ENCODE measurements around the gene BRDT.

BRDT gene

GRCh38 chr1:91949356-91949699 is at the start of gene BRDT:
Gene BRDT, plus strand, starts transcription at chr1:91949401. Its CDS starts 13,354 bp downstream, at chr1:91962755.
- peak; percentile 28 for DNase-seq (ENCODE audit: low spot score)

- DNase-seq (ENCODE audit: low spot score) = no peak
These were observed 48.6 kb upstream of the BRDT start for GRCh38 chr1:91900562-91900961.

GRCh38 chr1:91901231-91901630 is 48.0 kb upstream of the BRDT start:
- DNase-seq (ENCODE audit: low spot score) = no peak

GRCh38 chr1:91912266-91912665 is 36.9 kb upstream of the BRDT start:
- no peak for DNase-seq (ENCODE audit: low spot score)

DNA sequence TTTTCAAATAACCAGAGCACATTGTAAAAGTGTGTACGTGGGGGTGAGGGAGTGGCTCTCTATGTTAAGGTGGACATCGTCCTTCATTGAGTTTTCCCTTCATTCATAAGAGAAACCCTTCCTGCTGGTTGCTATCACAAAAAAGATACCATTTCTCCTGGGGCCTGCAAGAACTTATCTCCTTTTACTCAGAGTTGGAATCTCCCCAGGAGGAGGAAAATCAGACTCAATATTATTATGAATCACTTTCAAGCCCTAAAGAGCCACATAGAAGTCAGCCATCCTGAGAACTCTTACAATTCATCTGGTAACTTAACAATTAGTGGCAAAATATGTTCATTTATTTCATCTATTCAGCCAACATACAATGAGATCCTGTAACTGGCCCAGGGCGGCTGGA is 36.2 kb upstream of the BRDT start:
- DNase-seq (ENCODE audit: low spot score) = no peak

DNA sequence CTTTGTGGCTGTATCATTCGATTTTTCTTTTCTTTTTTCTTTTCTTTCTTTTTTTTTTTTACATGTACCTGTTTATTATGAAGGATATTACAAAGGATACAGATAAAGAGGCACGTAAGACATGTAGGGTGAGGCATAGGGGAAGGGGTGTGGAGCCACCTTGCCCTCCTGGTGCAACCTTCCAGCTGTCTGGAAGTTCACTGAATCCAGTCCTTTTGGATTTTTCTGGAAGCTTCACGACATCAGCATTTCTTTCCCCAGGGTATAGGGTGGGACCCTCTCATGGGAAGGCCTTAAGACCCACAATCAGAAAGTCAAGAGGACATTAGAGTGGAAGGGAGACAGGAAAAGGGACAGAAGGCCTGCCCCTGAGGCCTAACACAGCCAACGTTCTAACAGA is 33.2 kb upstream of the BRDT start:
- DNase-seq (ENCODE audit: low spot score) = no peak

DNA sequence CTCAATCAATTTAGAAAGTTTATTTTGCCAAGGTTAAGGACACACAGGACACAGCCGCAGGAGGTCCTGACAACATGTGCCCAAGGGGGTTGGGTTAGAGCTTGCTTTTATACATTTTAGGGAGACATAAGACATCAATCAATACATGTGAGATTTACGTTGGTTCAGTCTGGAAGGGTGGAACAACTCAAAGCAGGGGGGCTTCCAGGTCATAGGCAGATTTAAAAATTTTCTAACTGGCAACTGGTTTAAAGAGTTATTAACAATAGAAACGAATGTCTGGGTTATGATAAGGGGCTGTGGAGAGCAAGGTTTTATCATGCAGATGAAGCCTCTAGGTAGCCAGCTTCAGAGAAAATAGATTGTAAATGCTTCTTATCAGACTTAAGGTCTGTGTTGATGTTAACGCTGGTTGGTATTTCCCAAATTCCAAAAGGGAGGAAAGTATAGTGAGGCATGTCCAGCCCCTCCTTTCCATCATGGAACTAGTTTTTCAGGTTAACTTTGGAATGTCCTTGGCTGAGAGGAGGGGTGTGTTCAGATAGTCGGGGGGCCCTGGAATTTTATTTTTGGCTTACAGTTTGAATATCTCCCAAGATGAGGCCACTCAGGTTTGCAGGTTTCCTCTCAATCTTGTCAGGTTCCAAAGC is 32.3 kb upstream of the BRDT start:
- DNase-seq (ENCODE audit: low spot score) = no peak

DNA sequence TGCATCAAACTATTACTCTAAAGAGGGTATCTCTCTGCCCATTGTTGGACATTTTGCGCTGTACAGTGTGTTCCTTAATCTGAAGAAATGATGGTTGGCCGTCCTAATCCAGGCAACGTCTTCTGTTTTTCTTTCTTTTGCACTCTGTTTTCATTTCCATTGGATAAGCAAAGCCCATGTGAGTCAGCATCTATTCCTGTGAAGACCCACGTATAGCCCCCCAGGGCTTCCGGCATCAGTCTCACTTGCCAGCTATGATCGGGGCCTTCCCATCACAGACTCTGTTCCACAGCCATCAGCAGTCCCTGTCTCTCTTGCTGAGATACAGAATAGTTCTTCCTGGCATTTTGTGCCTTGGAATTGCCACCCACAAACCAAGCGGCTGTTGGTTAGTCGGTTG is 29.2 kb upstream of the BRDT start:
- no peak for DNase-seq (ENCODE audit: low spot score)

DNA sequence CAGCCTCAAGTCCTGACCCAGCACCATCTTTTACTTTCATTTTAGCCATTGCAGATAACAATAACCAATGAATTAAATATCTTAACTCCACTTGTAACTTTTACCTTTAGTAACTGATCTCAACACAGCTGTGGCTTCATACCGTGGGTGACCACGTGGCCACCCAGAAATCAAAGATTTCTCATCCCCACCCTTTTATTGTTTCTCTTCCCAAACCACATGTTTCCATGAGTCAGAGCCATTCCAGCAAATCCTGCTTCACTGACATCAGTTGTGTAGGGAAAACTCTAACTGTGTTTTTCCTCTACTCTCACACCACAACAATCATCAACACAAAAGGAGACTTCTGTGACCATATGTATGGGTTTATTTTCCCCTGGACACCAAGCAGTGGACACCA is 25.1 kb upstream of the BRDT start:
- DNase-seq (ENCODE audit: low spot score) = no peak

DNA sequence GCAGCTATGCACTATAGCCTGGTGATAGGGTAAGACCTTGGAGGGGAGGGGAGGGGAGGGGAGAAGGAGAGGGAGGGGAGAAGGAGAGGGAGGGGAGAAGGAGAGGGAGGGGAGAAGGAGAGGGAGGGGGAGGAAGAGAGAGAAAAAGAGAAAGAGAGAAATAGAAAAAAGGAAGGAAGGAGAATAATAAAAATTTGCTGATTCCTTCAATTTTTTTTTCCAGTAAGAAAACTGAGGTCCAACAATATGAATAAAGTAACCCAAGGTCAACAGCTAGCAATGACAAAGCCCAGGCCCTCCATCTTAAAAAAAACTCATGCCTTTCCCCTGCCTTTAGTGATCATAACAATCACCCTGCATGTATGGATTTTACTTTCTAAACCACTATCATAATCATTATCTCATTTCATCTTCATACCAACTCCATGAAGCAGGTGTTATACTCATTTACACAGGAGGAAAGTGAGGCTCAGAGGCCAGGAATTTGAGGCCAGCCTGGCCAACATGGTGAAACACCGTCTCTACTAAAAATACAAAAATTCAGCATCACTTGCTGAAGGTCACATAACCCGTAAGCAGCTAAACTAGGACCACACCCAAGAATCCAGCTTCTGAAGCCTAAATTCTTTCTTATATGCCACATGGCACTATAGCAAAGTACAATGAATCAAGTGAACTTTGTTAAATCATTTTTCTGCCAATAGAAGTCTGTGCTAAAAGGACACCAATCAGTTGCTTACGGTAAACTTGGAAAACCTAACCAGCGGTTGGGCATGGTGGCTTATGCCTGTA is 23.4 kb upstream of the BRDT start:
- DNase-seq (ENCODE audit: low spot score) = no peak

DNA sequence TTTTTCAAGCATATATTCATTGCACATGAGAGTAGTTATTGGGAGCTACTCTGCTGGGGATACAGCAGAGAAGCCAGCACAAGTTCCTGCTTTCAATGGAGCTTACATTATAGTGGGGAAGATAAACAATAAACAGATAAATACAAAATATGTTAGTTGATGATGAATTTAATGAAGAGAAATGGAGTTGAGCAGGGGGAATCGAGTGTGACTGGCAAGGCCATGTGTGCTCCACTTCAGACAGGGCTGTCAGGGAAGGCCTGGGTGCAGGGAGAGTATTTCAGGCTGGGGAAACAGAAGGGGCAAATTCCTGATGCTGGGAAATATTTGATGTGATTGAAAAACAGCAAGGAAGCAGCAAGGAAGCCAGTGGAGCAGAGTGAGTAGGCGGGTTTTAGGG is 21.2 kb upstream of the BRDT start:
- DNase-seq (ENCODE audit: low spot score) = no peak

GRCh38 chr1:91929250-91929649 is 20.0 kb upstream of the BRDT start:
- DNase-seq (ENCODE audit: low spot score) = no peak

DNA sequence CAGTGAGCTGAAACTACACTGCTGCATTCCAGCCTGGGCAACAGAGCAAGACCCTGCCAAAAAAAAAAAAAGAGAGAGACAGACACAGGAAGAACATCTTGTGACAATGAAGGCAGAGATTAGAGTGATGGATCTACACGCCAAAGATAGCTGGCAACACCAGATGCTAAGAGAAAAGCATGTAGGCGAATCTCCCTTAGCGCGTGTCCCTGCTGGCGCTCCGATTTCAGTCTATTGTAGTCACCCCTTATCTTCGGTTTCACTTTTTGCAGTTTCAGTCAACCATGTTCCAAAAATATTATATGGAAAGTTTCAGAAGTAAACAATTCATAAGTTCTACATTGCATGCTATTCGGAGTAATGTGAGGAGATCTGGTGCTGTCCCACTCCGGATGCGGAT is 11.6 kb upstream of the BRDT start:
- DNase-seq (ENCODE audit: low spot score) = no peak

GRCh38 chr1:91940496-91940895 is 8.7 kb upstream of the BRDT start:
- DNase-seq (ENCODE audit: low spot score) = no peak

- DNase-seq (ENCODE audit: low spot score) = no peak
These were observed 5.1 kb upstream of the BRDT start for GRCh38 chr1:91944087-91944486.

DNA sequence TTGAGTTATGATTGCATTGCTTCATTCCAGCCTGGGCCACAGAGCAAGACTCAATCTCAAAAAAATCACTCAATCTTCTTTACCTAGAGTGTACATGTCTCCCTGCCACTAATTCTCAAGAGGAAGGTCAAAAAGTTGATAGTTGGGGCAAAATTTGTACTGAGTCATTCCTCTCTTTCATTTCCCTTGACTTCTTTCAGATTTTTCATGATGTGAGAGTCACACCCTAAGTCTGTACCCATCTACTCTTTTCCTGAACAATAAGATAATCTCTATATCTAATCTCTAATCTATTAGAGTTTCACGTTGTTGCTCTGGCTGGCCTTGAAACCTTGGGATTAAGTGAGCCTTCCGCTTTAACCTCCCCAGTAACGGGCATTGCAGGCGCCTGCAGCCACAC is 1.1 kb upstream of the BRDT start:
- DNase-seq (ENCODE audit: low spot score) = no peak

GRCh38 chr1:91948501-91949355 is 473 bp upstream of the BRDT start:
- peak; percentile 96 for DNase-seq (ENCODE audit: low spot score)

DNA sequence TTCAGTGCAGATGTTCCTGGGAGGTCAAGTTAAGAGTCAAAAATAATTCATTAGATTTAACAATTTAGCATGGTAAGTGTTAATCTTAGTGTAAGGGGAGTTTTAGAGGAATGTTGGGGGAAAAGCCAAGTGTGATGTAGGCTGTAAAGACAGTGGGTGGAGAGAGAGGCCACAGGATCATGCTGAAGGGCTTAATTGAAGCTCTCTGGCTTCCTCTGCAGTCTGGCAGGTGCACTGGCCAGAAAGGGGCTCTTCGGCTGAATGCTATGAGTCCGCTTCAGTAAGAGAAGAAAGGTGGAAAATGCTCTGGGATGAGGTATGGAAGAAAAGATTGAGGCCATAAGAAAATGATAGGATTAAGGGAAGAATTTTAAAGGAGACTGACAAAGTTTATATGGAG is 3.0 kb downstream of the BRDT start:
- DNase-seq (ENCODE audit: low spot score) = no peak

GRCh38 chr1:91958926-91959325 is 9.7 kb downstream of the BRDT start:
- no peak for DNase-seq (ENCODE audit: low spot score)

GRCh38 chr1:91968334-91968733 is 19.1 kb downstream of the BRDT start:
- DNase-seq (ENCODE audit: low spot score) = no peak

GRCh38 chr1:91979383-91979782 is 30.2 kb downstream of the BRDT start:
- no peak for DNase-seq (ENCODE audit: low spot score)

DNA sequence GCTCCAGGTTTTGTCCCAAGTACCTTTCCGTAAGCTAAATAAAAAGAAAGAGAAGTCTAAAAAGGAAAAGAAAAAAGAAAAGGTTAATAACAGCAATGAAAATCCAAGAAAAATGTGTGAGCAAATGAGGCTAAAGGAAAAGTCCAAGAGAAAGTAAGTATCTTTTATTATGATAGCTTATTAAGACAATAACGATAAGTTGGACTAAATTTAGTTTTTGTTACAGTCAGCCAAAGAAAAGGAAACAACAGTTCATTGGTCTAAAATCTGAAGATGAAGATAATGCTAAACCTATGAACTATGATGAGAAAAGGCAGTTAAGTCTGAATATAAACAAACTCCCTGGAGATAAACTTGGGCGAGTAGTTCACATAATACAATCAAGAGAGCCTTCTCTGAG is 31.5 kb downstream of the BRDT start:
- no peak for DNase-seq (ENCODE audit: low spot score)

DNA sequence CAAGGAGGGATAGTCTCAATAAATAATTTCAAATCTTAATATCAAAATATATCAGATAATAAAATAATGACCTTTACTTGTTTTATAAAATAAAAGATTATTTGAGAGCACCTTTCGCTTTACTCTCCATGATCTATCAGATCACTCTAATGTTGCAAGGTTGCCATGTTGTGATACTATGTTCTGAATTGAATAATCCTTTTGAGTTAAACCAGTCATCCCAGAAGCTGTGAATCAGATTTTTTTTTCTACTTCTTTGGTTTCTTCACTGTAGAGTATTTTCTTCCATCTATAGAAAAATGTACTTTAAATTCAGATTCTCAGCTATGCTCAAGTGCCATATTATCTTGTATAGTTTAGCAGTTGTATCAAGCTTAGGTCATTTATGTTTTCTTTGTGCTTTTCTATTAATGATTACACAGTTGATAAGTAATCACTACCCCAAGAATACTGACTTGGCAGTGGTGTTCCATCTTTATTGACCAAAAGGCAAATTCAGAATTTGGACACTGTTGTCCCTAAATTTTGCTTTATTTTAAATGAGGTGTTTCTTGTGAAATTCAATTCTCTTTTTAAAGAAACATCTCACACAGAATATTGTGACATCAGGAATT is 32.9 kb downstream of the BRDT start:
- DNase-seq (ENCODE audit: low spot score) = no peak
